Suprapubic skin (tissue), 4 donors: ENCODE results near the gene GRAMD4. TPM values are rescaled to one million over a fixed set of nuclear protein-coding genes. Genes with fewer than 3 reads are reported as not detected.

Source experiments
- DNase-seq, 2 donors: peaks; one replicate each; pipeline ENCODE4 v3.0.0-alpha.2; 2019; ENCODE audit warnings: low spot score in 2 of 2
- H3K27ac ChIP-seq: fragments of 200-600 bp; sonication (generic); one replicate; pipeline ENCODE4 v1.5.1; 2019
- H3K27me3 ChIP-seq: fragments of 200-600 bp; sonication (generic); one replicate; pipeline ENCODE4 v1.5.1; 2019
- H3K36me3 ChIP-seq: fragments of 200-600 bp; sonication (generic); one replicate; pipeline ENCODE4 v1.5.1; 2019
- H3K4me1 ChIP-seq: fragments of 200-600 bp; sonication (generic); one replicate; pipeline ENCODE4 v1.5.1; 2019
- H3K4me3 ChIP-seq: fragments of 200-600 bp; sonication (generic); one replicate; pipeline ENCODE4 v1.5.1; 2019; ENCODE audit warnings: mild to moderate bottlenecking
- H3K9me3 ChIP-seq: fragments of 200-600 bp; sonication (generic); one replicate; pipeline ENCODE4 v1.5.1; 2019
- CTCF ChIP-seq, 2 donors: fragments of 200-600 bp in 1 of 2; fragments of 450-650 bp in 1 of 2; sonication (generic) in 1 of 2; IDR thresholded peaks; one replicate each; pipeline ENCODE4 v1.5.1; 2016 to 2019; ENCODE audit warnings: antibody characterized with exemption in 2 of 2, mild to moderate bottlenecking in 1 of 2, moderate library complexity in 1 of 2
- EP300 ChIP-seq: sonication (generic); formaldehyde crosslinking; IDR thresholded peaks from one replicate; pipeline ENCODE4 v1.6.1; 2017; ENCODE audit warnings: antibody characterized with exemption
- POLR2A ChIP-seq, 2 donors: fragments of 450-650 bp; IDR thresholded peaks; one replicate each; pipeline ENCODE4 v1.6.1; 2017; ENCODE audit warnings: antibody characterized with exemption in 2 of 2, mild to moderate bottlenecking in 2 of 2, moderate library complexity in 2 of 2
- POLR2AphosphoS5 ChIP-seq, 3 donors: sonication (generic); formaldehyde crosslinking; IDR thresholded peaks; one replicate each; pipeline ENCODE4 v1.6.1; 2017; ENCODE audit warnings: antibody characterized with exemption in 3 of 3
- WGBS: methylation state at CpG from one replicate; pipeline ENCODE4 v1.1.5; 2018; 5-methylcytosine and 5-hydroxymethylcytosine counted together
- total RNA-seq, 4 donors: library from RNA; depleted of rRNA; stranded (reverse); fragments of >200 nt; gene quantifications; one replicate each; pipeline ENCODE4 v1.1.0, GENCODE V29; 2016

Gene GRAMD4
- total RNA-seq, 4 donors from 2014 or later, result 64.1 to 230 (median 164) TPM

GRCh38 chr22:46594947-46595298 lies 25.3 kb upstream of the GRAMD4 start:
- no peaks in the 10 kb centered on the region for H3K9me3 ChIP-seq
- H3K27me3 ChIP-seq, result no peaks in the 10 kb centered on the region
- peaks cover 76% of the 10 kb centered on the region for H3K4me1 ChIP-seq
- H3K36me3 ChIP-seq, result no peaks in the 10 kb centered on the region
- 94% methylated on average over 17 of the region's 17 CpGs for WGBS
- H3K27ac ChIP-seq, result no peak overlapping the region
- TF ChIP-seq CTCF (IDR thresholded peaks at IDR 0.05) (no peak), EP300 (no peak), POLR2A (IDR thresholded peaks at IDR 0.05) (no peak), POLR2AphosphoS5 (IDR thresholded peaks at IDR 0.05) (no peak)
- H3K4me3 ChIP-seq, result no peak overlapping the region
- DNase-seq, result no peak

- peaks cover 72% of the 10 kb centered on the region for H3K4me1 ChIP-seq
Observed at GRCh38 chr22:46595545-46595944, 24.6 kb upstream of the GRAMD4 start.

GRCh38 chr22:46596032-46596441 lies 24.1 kb upstream of the GRAMD4 start:
- Histone ChIP-seq H3K9me3 (no peaks in the 10 kb centered on the region), H3K27me3 (no peaks in the 10 kb centered on the region), H3K27ac (peak overlapping the region; percentile 12), H3K4me1 (peaks cover 72% of the 10 kb centered on the region), H3K36me3 (no peaks in the 10 kb centered on the region), H3K4me3 (no peak overlapping the region)
- WGBS, result 51% methylated on average over 2 of the region's 10 CpGs
- TF ChIP-seq CTCF (IDR thresholded peaks at IDR 0.05), result no peak
- no peak for TF ChIP-seq POLR2AphosphoS5 (IDR thresholded peaks at IDR 0.05)
- no peak for TF ChIP-seq EP300
- no peak for TF ChIP-seq POLR2A (IDR thresholded peaks at IDR 0.05)
- no peak for DNase-seq

More at GRCh38 chr22:46595545-46595944, 24.6 kb upstream of the GRAMD4 start:
- no peak overlapping the region for H3K4me3 ChIP-seq
- H3K27ac ChIP-seq, result peak overlapping the region; percentile 0
- WGBS, result 85% methylated on average over 4 of the region's 8 CpGs
- H3K9me3 ChIP-seq, result no peaks in the 10 kb centered on the region
- DNase-seq, result no peak
- H3K27me3 ChIP-seq, result no peaks in the 10 kb centered on the region
- H3K36me3 ChIP-seq, result no peaks in the 10 kb centered on the region
- TF ChIP-seq POLR2AphosphoS5 (IDR thresholded peaks at IDR 0.05) (no peak), CTCF (IDR thresholded peaks at IDR 0.05) (no peak), EP300 (no peak), POLR2A (IDR thresholded peaks at IDR 0.05) (no peak)

GRCh38 chr22:46596819-46597218 lies 23.4 kb upstream of the GRAMD4 start:
- Histone ChIP-seq H3K27ac (peak overlapping the region; percentile 12), H3K27me3 (no peaks in the 10 kb centered on the region), H3K4me1 (peaks cover 70% of the 10 kb centered on the region), H3K36me3 (no peaks in the 10 kb centered on the region), H3K9me3 (no peaks in the 10 kb centered on the region), H3K4me3 (no peak overlapping the region)
- WGBS, result 26% methylated on average over 5 of the region's 7 CpGs
- DNase-seq, result no peak
- no peak for TF ChIP-seq POLR2AphosphoS5 (IDR thresholded peaks at IDR 0.05)
- TF ChIP-seq POLR2A (IDR thresholded peaks at IDR 0.05), result no peak
- no peak for TF ChIP-seq EP300
- no peak for TF ChIP-seq CTCF (IDR thresholded peaks at IDR 0.05)

- WGBS, result 64% methylated on average over 7 of the region's 7 CpGs
- no peak overlapping the region for H3K4me3 ChIP-seq
- no peaks in the 10 kb centered on the region for H3K27me3 ChIP-seq
- H3K9me3 ChIP-seq, result no peaks in the 10 kb centered on the region
- no peak for TF ChIP-seq POLR2A (IDR thresholded peaks at IDR 0.05)
- no peak for TF ChIP-seq POLR2AphosphoS5 (IDR thresholded peaks at IDR 0.05)
- TF ChIP-seq EP300, result no peak
- no peak for TF ChIP-seq CTCF (IDR thresholded peaks at IDR 0.05)
- peaks cover 61% of the 10 kb centered on the region for H3K4me1 ChIP-seq
- no peak for DNase-seq
- H3K27ac ChIP-seq, result peak overlapping the region; percentile 70
- H3K36me3 ChIP-seq, result no peaks in the 10 kb centered on the region
Observed at GRCh38 chr22:46598224-46598623, 22.0 kb upstream of the GRAMD4 start.
